AG09319 (cell line): ENCODE results near the gene TRIP13.
"Not testable (repeated sequence)": the region's sequence is repeated elsewhere in the genome, so short reads cannot be mapped to it uniquely, and the experiment has no call there.

ENCODE experiments used
- DNase-seq: peaks from one replicate; pipeline ENCODE4 v3.0.0-alpha.2; 2010; ENCODE audit warnings: low read depth; ENCODE audit errors: extremely low read depth
- TF ChIP-seq, protein P1 (sequence below): IDR thresholded peaks from 2 replicates; pipeline ENCODE4 v1.5.1; 2011; ENCODE audit warnings: low read depth, mild to moderate bottlenecking, inconsistent platforms, low read length, moderate library complexity

TRIP13 gene

DNA sequence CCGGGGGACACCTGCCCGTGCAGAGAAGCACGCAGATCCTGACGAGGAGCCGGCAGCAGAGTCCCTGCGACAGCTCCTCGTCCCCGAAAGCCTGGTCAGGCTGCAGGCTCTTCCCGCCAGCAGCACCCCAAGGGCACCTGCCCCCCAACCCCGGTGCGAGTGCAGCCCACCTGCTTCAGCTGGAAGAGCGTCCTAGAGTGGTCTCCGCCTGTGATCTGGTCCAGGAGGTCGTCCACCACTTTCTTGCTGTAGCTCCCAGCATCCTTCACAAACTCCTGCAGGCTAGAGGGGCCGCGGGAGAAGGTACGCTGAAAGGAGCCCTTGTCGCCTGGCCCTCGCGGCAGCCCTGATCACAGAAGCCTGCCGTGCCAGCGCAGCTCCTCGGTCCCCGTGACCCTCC, 16.8 kb upstream of the TRIP13 start:
- TF ChIP-seq, protein P1, sequence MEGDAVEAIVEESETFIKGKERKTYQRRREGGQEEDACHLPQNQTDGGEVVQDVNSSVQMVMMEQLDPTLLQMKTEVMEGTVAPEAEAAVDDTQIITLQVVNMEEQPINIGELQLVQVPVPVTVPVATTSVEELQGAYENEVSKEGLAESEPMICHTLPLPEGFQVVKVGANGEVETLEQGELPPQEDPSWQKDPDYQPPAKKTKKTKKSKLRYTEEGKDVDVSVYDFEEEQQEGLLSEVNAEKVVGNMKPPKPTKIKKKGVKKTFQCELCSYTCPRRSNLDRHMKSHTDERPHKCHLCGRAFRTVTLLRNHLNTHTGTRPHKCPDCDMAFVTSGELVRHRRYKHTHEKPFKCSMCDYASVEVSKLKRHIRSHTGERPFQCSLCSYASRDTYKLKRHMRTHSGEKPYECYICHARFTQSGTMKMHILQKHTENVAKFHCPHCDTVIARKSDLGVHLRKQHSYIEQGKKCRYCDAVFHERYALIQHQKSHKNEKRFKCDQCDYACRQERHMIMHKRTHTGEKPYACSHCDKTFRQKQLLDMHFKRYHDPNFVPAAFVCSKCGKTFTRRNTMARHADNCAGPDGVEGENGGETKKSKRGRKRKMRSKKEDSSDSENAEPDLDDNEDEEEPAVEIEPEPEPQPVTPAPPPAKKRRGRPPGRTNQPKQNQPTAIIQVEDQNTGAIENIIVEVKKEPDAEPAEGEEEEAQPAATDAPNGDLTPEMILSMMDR = no peak
- no peak for DNase-seq

DNA sequence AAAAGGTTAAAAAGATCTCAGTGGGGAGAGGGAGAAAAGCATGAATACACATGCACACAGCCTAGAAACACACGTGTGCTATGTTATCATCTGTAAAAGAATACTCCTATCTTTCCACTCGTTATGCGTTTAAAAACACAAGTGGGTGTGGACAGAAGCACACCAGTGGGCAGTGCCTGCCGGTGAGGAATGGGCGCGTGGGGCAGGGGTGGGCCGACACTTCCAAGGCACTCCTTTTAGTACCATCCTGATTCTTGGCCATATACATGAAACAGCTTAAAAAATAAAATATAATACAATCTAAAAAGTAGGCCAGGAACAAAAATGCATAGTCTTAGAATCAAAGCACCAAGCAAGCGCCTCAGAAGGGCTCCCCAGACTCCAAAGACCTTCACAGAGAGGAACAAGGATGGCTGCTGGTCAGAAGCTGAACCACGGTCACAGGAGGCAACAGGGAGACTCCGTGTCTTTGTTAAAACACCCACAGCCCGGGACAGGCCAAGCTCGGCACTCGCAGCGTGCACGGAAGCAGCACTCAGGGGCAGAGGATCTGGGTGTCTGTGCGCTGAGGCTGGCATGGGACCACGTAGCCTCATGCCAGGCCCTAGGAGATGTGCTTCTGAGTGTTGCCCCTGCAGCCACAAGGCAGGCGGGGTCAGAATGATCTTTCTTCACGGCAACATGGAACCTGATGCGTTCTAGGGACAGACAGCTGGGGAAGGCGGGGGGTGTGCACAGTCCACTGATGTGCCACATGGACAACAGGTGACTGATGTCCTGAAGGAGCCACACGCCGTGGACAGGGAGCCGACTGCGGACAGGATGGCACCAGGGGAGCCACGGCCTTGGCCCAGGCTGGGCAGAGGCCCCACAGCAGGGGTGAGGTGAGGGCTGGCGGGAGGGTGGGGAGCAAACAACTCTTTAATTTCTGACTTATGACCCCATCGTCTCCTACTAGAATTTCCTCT, 16.0 kb upstream of the TRIP13 start:
- no peak for DNase-seq
- TF ChIP-seq, protein P1 = no peak

DNA sequence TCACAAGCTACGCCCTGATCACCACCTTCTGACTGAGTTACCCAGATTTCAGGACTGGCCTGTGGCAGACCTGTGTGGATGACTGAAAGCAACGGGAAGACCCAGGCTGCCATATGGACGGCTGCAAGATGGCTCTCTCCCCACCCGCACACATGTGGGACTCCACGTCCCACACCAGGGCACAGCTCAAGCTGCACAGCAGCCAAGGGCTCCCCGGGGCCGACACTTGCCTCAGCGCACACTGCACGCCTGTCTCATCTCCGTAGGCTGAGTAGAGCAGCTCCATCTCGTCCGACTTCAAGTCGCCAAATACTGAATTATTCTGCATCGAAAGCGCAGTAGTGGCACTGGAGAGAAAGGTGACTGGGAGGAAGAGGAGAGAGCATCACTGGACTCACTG, 14.6 kb upstream of the TRIP13 start:
- TF ChIP-seq, protein P1 = no peak
- no peak for DNase-seq

DNA sequence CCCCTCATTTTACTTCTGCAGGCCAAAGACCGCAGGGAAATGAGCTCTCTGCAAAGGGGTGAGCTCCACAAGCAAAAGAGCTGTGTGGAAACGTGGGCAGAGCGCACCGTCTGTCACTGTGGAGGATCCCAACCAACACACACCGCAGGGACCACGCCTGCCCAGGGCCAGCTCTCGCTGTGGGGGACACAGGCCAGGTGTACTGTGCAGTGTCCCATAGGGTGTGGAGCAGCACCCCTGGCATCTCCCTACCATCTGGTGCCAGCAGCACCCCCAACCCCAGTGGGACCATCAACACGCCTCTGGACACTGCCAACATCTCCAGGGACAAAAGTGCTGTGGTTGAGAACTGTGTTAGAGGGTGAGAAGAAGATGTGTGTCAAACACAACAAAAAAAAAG, 14.0 kb upstream of the TRIP13 start:
- not testable (repeated sequence) for DNase-seq

DNA sequence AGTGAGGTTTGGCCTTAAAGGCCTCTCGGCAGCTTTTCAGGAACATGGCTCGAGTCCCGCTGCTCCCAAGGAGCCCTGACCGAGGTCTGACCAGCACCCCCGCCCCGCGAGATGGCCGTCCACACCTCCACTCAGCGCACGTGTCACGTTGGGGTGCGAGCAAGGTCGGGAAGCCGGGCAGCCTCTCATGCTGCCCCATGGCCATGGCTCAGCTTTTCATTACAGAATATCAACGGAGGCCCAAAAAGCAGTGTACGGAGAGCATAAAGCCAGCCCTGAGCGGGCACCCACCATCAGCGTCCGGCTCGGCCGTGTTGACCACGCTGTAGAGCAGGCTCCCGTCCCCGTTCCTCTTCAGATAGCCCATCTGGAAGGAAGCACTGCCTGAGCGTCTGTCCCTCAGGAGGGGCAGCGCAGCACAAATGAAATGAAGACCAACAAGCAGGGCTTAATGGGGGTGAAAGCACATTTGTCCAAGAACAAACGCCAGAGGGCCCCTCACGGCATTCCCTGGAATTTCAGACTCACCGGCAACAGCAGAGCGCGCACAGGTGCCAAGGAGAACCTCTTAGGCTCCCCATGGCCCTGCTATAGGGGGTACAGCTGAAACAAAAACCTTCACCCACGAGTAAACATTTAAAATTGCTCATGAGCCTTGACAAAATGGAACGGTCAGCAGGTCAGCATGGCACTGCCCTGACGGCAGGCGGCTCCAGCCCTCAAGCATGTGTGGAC, 11.7 kb upstream of the TRIP13 start:
- TF ChIP-seq, protein P1 = no peak
- no peak for DNase-seq

DNA sequence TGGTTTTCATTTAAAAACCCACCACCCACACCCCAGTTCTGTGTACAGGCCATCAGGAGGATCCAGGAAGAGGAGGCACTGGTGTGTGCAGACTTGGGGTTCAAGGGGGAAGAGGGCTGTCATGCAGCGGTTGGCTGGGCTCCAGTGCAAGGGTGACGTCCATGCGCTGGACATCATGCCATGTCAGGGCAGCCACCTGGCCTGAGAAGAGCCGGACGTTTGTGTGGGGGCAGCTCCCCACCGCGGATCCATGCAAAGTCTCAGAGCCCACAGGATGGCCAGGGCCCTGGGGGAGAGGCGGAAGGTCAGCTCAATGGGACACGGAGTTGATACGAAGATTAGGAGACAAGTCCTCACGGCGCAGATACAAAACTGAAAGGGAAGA, 11.1 kb upstream of the TRIP13 start:
- no peak for DNase-seq
- TF ChIP-seq, protein P1 = no peak

DNA sequence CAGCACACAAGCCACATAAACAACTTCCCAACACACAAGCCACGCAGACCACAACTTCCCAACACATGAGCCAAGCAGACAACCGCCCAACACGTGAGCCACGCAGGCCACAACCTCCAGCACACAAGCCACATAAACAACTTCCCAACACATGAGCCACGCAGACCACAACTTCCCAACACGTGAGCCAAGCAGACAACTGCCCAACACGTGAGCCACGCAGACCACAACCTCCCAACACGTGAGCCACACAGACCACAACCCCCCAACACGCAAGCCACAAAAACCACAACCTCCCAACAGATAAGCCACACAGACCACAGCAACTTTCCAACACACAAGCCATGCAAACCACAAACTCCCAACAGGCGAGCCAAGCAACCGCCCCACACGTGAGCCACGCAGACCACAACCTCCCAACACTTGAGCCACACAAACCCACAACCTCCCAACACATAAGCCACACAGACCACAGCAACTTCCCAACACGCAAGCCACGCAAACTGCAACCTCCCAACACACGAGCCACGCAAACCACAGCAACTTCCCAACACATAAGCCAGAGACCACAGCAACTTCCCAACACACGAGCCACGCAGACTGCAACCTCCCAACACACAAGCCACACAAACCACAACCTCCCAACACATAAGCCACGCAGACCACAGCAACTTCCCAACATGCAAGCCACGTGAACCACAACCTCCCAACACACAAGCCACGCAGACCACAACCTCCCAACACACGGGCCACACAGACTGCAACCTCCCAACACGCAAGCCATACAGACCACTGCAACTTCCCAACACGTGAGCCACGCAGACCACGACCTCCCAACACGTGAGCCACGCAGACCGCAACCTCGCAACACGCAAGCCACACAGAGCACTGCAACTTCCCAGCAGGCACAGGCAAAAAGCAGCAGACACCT, 10.2 kb upstream of the TRIP13 start:
- TF ChIP-seq, protein P1 = no peak
- DNase-seq = no peak
